GM12873 (cell line): ENCODE data around the gene SLC49A3.

Source experiments
- TF ChIP-seq, protein P1 (sequence below): IDR thresholded peaks from 2 replicates; pipeline ENCODE4 v1.5.1; 2012; ENCODE audit warnings: low read depth, mild to moderate bottlenecking, moderate library complexity, low read length, control low read depth; ENCODE audit not compliant: insufficient read depth; ENCODE audit errors: missing control alignments

SLC49A3 gene

DNA sequence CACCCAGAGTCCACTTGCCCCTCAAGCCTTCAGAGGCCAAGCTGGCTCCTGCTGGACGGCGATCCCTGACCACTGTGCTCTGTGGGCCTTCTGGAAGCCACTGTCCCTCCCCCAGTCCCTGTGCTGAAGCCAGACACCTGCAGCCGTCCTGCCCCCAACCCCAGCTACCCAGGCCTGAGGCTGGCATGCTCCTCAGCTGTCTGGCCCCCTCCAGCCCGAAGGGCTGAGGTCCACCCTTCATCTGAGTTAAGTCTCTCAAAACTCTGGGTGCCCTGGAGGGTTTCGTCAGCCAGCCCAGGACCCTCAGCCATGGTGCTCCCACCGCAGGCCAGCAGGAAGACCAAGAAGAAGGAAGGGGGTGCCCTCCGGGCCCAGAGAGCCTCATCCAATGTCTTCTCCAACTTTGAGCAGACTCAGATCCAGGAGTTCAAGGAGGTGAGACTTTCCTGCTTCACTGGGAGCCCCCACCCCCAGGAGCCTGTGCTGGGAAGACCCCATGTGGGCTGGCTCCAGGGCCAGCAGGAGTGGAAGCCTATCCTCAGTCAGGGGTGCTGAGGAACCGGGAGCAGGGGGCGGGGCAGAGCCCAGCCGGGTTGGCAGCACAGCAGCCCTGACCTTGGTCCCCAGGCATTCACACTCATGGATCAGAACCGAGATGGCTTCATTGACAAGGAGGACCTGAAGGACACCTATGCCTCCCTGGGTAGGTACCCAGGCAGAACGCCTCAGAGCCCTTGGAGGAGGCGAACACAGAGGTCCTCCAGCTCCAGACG, 10.4 kb downstream of the SLC49A3 start:
- TF ChIP-seq, protein P1, sequence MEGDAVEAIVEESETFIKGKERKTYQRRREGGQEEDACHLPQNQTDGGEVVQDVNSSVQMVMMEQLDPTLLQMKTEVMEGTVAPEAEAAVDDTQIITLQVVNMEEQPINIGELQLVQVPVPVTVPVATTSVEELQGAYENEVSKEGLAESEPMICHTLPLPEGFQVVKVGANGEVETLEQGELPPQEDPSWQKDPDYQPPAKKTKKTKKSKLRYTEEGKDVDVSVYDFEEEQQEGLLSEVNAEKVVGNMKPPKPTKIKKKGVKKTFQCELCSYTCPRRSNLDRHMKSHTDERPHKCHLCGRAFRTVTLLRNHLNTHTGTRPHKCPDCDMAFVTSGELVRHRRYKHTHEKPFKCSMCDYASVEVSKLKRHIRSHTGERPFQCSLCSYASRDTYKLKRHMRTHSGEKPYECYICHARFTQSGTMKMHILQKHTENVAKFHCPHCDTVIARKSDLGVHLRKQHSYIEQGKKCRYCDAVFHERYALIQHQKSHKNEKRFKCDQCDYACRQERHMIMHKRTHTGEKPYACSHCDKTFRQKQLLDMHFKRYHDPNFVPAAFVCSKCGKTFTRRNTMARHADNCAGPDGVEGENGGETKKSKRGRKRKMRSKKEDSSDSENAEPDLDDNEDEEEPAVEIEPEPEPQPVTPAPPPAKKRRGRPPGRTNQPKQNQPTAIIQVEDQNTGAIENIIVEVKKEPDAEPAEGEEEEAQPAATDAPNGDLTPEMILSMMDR: no peak

DNA sequence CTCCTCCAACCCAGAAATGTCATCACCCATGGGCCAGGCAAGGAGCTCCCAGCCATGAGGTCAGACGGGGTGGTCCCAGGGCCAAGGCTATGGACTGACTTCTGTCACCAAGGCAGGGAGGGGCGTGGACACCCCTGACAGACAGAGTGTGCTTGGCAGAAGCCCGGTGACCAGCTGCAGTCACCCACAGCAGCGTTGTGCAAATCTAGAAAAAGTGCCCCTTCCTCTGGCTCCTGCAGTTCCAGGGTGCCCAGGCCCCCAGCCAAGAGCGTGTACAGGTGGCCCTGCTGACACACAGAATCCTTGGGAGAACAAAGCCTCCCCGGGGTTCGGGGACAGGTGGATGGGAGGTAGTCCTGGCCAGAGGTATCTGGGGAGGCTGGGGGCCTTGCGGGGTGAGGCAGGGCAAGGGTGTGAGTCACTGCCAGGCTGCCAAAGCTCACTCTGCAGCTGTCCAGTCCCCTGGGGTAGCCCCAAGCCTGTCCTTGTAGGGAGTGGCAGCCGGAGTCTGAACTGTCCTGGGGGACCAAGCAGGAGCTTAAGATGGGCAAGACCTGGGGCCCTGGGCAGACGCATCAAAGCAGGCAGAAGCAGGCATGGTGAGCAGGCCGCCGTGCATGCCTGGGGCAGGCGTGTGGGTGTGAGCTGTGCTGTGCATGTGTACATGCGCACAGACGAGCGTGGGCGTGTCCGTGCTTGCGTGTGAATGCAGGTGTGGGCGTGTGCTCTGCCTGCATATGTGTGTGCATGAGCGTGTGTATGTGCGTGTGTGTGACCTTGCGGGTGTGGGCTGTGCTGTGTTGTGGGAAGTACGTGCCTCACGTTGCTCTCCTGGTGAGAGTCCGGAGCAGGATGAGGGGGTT, 11.3 kb downstream of the SLC49A3 start:
- TF ChIP-seq, protein P1: no peak

DNA sequence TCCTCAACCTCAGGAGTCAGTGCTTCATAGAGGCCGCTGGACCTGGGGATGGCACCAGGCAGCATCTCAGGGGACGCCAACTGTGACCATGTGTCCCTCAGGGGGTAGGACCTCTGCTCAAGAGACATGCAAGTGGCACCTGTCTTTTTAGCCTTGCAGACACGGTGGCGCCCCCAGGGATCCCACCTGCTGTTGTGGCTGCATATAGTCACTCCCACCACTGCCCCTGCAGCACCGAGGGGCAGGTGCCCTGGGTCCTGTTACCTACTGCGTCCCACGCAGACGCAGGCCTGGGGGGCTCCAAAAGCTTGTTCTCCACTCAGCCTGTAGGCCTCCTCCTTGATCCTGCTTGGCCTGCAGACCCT, 12.1 kb downstream of the SLC49A3 start:
- TF ChIP-seq, protein P1: no peak

DNA sequence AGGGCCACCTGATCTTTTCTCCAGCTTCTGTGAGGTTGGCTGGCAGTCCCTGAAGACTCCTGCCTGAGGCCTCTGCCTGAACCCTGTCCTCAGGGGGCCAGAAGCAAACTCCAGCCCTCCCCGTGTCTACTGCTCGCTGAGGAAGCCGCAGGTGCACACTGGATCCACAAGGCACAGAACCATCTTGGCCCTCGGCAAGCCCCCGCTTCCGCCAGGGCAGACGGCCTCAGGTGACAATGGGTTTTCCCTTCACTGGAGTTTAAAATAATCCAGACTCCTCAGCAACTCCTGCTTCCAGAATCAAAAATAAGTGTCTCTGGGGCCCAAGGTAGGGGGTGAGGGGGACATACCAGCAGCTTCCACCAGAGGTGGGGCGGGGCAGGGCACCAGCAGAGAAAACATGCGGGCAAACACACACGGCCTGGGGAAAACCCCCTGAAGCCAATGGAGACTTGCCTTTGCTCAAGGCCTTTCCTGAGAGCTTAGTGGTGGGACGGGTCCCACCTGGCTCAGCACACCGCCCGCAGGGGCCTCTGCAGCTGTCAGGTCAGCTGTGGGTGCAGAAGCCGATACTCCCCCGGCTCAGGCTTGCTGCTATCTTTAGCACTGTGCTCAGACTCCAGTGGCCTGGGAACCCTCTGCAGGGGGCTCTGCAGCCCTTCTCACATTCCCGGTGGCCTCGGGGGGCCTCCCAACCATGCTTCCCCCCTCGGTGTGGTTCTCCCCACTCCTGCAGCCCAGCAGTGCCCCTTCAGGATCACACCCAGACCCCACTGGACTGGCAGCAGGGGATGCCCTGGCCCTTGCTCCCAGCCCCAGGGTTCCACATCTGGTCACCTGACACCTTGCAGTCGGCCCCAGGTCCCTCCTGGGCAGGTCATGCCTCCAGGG, 12.7 kb downstream of the SLC49A3 start:
- TF ChIP-seq, protein P1: no peak

DNA sequence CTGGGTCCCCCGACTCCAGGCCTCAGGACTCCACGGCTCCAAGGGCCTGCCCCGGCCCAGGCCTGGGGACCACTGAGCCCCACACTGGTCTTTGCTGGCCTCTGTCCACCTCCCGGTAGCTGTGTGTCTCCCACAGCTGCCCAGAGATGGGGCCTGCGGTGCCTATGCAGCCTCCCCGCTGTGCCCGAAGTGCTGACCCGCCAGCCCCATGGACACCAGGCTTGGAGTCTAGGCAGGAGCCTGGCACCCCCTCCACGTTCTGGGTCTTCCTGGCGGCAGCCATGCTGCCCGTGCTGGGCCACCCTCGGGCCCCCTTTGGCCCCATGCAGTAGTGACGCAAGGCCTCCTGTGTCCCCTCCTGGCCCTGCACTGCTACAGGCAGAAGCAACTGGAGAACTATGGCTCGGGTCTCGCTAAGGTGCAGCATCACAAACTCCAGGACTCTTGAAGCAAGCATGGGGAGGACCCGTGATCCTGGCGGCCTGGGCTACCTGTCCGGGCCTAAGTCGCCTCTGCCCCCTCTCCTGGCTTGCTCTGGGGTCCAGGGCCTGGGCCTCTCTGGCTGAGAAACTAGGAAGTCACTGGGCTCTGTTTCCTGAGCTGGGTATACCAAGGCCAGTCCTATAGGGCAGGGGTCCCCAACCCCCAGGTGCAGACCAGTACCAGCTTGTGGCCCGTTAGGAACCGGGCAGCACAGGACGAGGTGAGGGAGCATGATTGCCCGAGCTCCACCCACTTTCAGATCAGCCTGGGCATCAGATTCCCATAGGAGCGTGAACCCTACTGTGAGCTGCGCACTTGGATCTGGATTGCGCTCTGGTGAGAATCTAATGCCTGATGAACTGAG, 13.7 kb downstream of the SLC49A3 start:
- TF ChIP-seq, protein P1: no peak

DNA sequence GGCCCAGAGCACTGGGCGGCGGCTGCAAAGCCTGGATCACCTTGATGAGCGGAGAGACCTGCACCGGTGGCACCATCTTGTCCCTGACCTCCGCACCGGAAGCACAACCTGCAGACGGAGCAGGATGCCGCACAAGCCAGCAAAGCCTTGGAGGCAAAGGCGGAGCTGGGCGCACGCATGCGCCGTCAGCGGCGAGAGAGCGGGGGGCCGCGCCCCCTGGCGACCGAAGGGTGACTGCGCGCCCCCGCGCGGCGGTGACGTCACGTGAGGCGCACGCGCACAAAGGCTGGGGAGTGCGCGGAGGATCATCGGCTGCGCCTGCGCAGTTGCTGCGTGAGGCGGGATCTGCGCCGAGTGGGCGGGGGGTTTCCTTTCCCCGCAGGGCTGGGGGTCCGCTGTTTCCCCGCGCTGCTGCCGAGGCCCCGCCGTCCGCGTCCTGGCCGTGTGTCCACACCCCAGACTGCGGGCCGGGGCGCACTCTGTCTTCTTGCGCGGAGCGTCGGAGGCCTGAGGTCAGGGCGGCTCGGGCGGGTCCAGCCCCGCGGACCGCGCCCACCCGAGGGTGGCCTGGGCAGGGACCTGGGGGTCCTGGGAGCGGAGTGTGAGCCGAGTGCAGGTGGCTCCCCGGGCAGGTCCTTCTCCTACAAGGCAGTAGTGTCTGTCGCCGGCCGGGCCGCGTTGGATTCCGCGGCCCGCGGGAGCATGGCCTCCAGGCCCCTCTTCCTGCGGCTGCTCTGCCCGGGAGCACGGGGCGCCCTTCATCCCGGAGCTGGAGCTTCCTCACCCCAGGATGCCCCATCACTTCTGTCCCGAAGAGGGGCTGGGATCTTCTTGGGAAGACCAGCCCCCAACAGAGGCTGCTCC, 14.5 kb downstream of the SLC49A3 start, which contains the start of the genes ATP5ME and MYL5:
ATP5ME (minus strand) TSS at position 105 of the 864 bp plus-strand sequence; CDS start at position 76, 29 bp downstream.
MYL5 (plus strand) TSS at position 371 of the 864 bp plus-strand sequence. CDS start 3,485 bp downstream, outside the sequence.
- TF ChIP-seq, protein P1: peak; percentile 100
